Panc1 (cell line): Measurements from ENCODE around the gene C6orf132. TPM values are rescaled to one million over a fixed set of nuclear protein-coding genes. Genes with fewer than 3 reads are reported as not detected.

Experiments
- ATAC-seq: fragments of 200-7000 bp; cut with Tn5 transposase; 2 replicates; pipeline ENCODE4 v1.9.1; 2020; ENCODE audit warnings: mild to moderate bottlenecking, moderate library complexity
- BruUV-seq: library from RNA; stranded (reverse); fragments of 400-500 nt; replicated peaks from 2 replicates; lab custom pipeline; 2021; lab: Mats Ljungman, UMichigan
- CTCF ChIA-PET: fragments of 300-600 bp; sonication (Branson Sonifier 250); formaldehyde crosslinking; loops from one replicate; lab custom pipeline; 2022; ENCODE audit warnings: antibody characterized with exemption; lab: Charles Lee
- POLR2A ChIA-PET: fragments of 300-600 bp; sonication (Branson Sonifier 250); formaldehyde crosslinking; loops from one replicate; lab custom pipeline; 2022; ENCODE audit warnings: antibody characterized with exemption; lab: Charles Lee
- DNase-seq: peaks from one replicate; pipeline ENCODE4 v3.0.0-alpha.2; 2010; ENCODE audit warnings: low read depth, low spot score
- H3K27ac ChIP-seq: 2 replicates; pipeline ENCODE4 v1.5.1; 2011; ENCODE audit warnings: mild to moderate bottlenecking, low read length, inconsistent platforms
- H3K27me3 ChIP-seq: fragments of 200-500 bp; sonication (Bioruptor generic); 2 replicates; pipeline ENCODE4 v1.6.0; 2014; ENCODE audit warnings: low read length, inconsistent platforms; ENCODE audit not compliant: control insufficient read depth, insufficient read depth
- H3K36me3 ChIP-seq: fragments of 200-500 bp; sonication (Bioruptor generic); 2 replicates; pipeline ENCODE4 v1.5.1; 2014; ENCODE audit warnings: inconsistent platforms, mild to moderate bottlenecking, low read length, moderate library complexity; ENCODE audit not compliant: control insufficient read depth, insufficient read depth
- H3K4me1 ChIP-seq: 2 replicates; pipeline ENCODE4 v1.5.1; 2011; ENCODE audit warnings: inconsistent platforms, mild to moderate bottlenecking, low read length, moderate library complexity; ENCODE audit not compliant: control insufficient read depth, insufficient read depth
- H3K4me3 ChIP-seq, 2 experiments: 2 replicates each; pipeline ENCODE4 v1.5.1; 2011 to 2012; ENCODE audit warnings: low read depth in 2 of 2, low read length in 2 of 2, mild to moderate bottlenecking in 2 of 2, inconsistent platforms in 1 of 2, moderate library complexity in 1 of 2
- H3K9me3 ChIP-seq: fragments of 200-500 bp; sonication (Bioruptor generic); 2 replicates; pipeline ENCODE4 v1.5.1; 2014; ENCODE audit warnings: low read depth, mild to moderate bottlenecking, inconsistent platforms, low read length, moderate library complexity; ENCODE audit not compliant: control insufficient read depth, insufficient read depth
- CTCF ChIP-seq: fragments of 450-650 bp; IDR thresholded peaks from 2 replicates; pipeline ENCODE4 v1.5.1; 2017; ENCODE audit warnings: mild to moderate bottlenecking
- POLR2AphosphoS5 ChIP-seq: IDR thresholded peaks from 2 replicates; pipeline ENCODE4 v1.6.1; 2012; ENCODE audit warnings: mild to moderate bottlenecking, low read depth, low read length, moderate library complexity
- REST ChIP-seq, 2 experiments: IDR thresholded peaks; 2 replicates each; pipeline ENCODE4 v1.6.1; 2011 to 2012; ENCODE audit warnings: low read depth in 2 of 2, control low read depth in 1 of 2, low read length in 1 of 2, mild to moderate bottlenecking in 1 of 2, moderate library complexity in 1 of 2; ENCODE audit not compliant: insufficient read depth in 1 of 2
- SIN3A ChIP-seq: IDR thresholded peaks from 2 replicates; pipeline ENCODE4 v1.6.1; 2012; ENCODE audit warnings: low read depth, mild to moderate bottlenecking, low read length, moderate library complexity, borderline replicate concordance; ENCODE audit not compliant: insufficient read depth
- TCF7L2 ChIP-seq: IDR thresholded peaks from 2 replicates; pipeline ENCODE4 v1.6.1; 2011; ENCODE audit warnings: mild to moderate bottlenecking, low read depth, low read length, inconsistent platforms
- in situ Hi-C: cut with HindIII; loops from 2 replicates; pipeline ENCODE4 v1.10.0; 2016; ENCODE audit warnings: low sequenced_read_pairs, low pct_unique_long_range_greater_than_20kb
- intact Hi-C: fragments of 100-400 bp; cut with micrococcal nuclease; formaldehyde crosslinking; loops from one replicate; pipeline ENCODE4 v1.10.0; 2022; ENCODE audit not compliant: unreplicated experiment
- total RNA-seq: library from RNA; stranded (reverse); gene quantifications from one replicate; pipeline ENCODE4 v1.2.1, GENCODE V29; 2021; ENCODE audit not compliant: unreplicated experiment

C6orf132 gene
- total RNA-seq, 1 experiment from 2014 or later, result 12.9 TPM

- peaks cover 23% of the 10 kb centered on the region for H3K36me3 ChIP-seq
- TF ChIP-seq TCF7L2 (no peak), REST (IDR thresholded peaks at IDR 0.05; ENCODE audit: insufficient read depth in 1 of 2, low read depth in 2 of 2, low read length in 1 of 2) (no peak), POLR2AphosphoS5 (no peak), CTCF (no peak), SIN3A (no peak)
- H3K4me3 ChIP-seq, result no peak overlapping the region
- H3K4me1 ChIP-seq, result peaks cover 10% of the 10 kb centered on the region
- ChIA-PET CTCF (no interaction called here), POLR2A (interaction anchor here (0.5 to 0.7 kb wide), 4 partner anchors 171 to 1036 kb away, joined by 4 to 10 read pairs (median 6); partner anchors contain the start of gene FRS3)
- H3K9me3 ChIP-seq, result no peaks in the 10 kb centered on the region
- BruUV-seq, result no TSS peak
- in situ Hi-C loops (no loop called here), intact Hi-C loops (no loop called here)
- no peaks in the 10 kb centered on the region for H3K27me3 ChIP-seq
- DNase-seq (no peak), ATAC-seq (no peak)
- H3K27ac ChIP-seq, result no peak overlapping the region
Observed at GRCh38 chr6:42053601-42054000, 88.8 kb downstream of the C6orf132 start.

- H3K9me3 ChIP-seq, result no peaks in the 10 kb centered on the region
- TF ChIP-seq SIN3A, result no peak
- no peak for TF ChIP-seq REST (IDR thresholded peaks at IDR 0.05; ENCODE audit: insufficient read depth in 1 of 2, low read depth in 2 of 2, low read length in 1 of 2)
- no peak for TF ChIP-seq TCF7L2
- TF ChIP-seq POLR2AphosphoS5, result no peak
- TF ChIP-seq CTCF, result no peak
- ChIA-PET CTCF (no interaction called here), POLR2A (no interaction called here)
- in situ Hi-C loops, result no loop called here
- BruUV-seq, result no TSS peak
- peak overlapping the region; percentile 96 for H3K27ac ChIP-seq
- H3K4me3 ChIP-seq, result peak overlapping the region; percentile 85 to 97
- DNase-seq (no peak), ATAC-seq (no peak)
- intact Hi-C loops, result no loop called here
- H3K36me3 ChIP-seq, result peaks cover 11% of the 10 kb centered on the region; the same call in 1 of the 2 replicates
- H3K4me1 ChIP-seq, result peaks cover 15% of the 10 kb centered on the region
- H3K27me3 ChIP-seq, result no peaks in the 10 kb centered on the region
Observed at GRCh38 chr6:42051268-42051653, 91.2 kb downstream of the C6orf132 start.
